H1 (cell line): Measurements from ENCODE around the gene ACTL7A.

Experiments
- CBX8 ChIP-seq: fragments of 300-800, 300-1000 bp; sonication (generic); IDR thresholded peaks from 2 replicates; pipeline ENCODE4 v1.7.1; 2016; ENCODE audit warnings: low read depth, low read length, borderline replicate concordance
- CREB1 ChIP-seq: IDR thresholded peaks from 2 replicates; pipeline ENCODE4 v1.6.1; 2012; ENCODE audit warnings: inconsistent platforms
- EZH2 ChIP-seq: fragments of 200-600 bp; sonication (generic); IDR thresholded peaks from 2 replicates; pipeline ENCODE4 v1.7.1; 2012; ENCODE audit warnings: low read depth, mild to moderate bottlenecking, moderate library complexity, low read length, inconsistent platforms; ENCODE audit not compliant: severe bottlenecking
- PHF8 ChIP-seq: fragments of 200-600 bp; sonication (generic); conservative IDR thresholded peaks from 2 replicates; pipeline ENCODE4 v1.7.1; 2012; ENCODE audit warnings: low read depth, mild to moderate bottlenecking, inconsistent platforms, low read length, moderate library complexity
- POLR2AphosphoS5 ChIP-seq: IDR thresholded peaks from 2 replicates; pipeline ENCODE4 v1.6.1; 2011; ENCODE audit warnings: low read depth, low read length
- RAD21 ChIP-seq, 2 experiments: IDR thresholded peaks in 1 of 2; conservative IDR thresholded peaks in 1 of 2; 2 replicates each; pipeline ENCODE4 v1.6.1; 2011; ENCODE audit warnings: low read depth in 2 of 2, low read length in 2 of 2, improper control_type of control experiment in 1 of 2, inconsistent platforms in 1 of 2, mild to moderate bottlenecking in 1 of 2, moderate library complexity in 1 of 2
- TF ChIP-seq, protein P1 (sequence below), 3 experiments: IDR thresholded peaks; 1 replicate in 2 of 3; 2 replicates in 1 of 3; pipeline versions ENCODE4 v1.5.1 to v1.6.1; 2011; ENCODE audit warnings: low read length in 3 of 3, mild to moderate bottlenecking in 3 of 3, inconsistent platforms in 2 of 3, low read depth in 1 of 3, moderate library complexity in 1 of 3; ENCODE audit not compliant: insufficient read depth in 1 of 3; ENCODE audit errors: control extremely low read depth in 1 of 3

DNA sequence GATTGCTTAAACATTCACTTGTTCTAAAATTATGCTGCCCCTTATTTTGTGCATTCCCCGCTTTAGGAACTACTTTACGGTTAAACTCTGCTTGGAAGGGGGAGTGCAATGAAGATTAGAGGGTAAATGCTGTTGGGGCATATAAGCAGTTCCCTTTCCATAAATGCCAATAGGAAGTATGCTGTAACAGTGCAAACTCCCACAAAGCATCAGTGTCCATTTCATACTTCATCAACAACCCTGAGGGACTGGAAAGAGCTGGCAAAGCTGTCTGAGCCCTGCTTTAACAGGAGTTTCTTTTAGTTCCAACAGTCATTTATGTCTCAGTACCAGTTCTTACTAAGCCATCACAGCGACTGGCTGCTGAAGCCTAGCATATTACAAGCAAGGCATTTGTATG is 1.8 kb downstream of the ACTL7A start:
- TF ChIP-seq PHF8: no peak
- no peak for TF ChIP-seq CBX8
- TF ChIP-seq RAD21 (IDR thresholded peaks at IDR 0.05 in 1 of 2, conservative IDR thresholded peaks at IDR 0.05 in 1 of 2; ENCODE audit: low read depth in 2 of 2, low read length in 2 of 2): no peak
- TF ChIP-seq CREB1: no peak
- TF ChIP-seq EZH2: no peak
- TF ChIP-seq, protein P1, sequence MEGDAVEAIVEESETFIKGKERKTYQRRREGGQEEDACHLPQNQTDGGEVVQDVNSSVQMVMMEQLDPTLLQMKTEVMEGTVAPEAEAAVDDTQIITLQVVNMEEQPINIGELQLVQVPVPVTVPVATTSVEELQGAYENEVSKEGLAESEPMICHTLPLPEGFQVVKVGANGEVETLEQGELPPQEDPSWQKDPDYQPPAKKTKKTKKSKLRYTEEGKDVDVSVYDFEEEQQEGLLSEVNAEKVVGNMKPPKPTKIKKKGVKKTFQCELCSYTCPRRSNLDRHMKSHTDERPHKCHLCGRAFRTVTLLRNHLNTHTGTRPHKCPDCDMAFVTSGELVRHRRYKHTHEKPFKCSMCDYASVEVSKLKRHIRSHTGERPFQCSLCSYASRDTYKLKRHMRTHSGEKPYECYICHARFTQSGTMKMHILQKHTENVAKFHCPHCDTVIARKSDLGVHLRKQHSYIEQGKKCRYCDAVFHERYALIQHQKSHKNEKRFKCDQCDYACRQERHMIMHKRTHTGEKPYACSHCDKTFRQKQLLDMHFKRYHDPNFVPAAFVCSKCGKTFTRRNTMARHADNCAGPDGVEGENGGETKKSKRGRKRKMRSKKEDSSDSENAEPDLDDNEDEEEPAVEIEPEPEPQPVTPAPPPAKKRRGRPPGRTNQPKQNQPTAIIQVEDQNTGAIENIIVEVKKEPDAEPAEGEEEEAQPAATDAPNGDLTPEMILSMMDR (IDR thresholded peaks at IDR 0.05; ENCODE audit: control extremely low read depth in 1 of 3, insufficient read depth in 1 of 3, low read depth in 1 of 3, low read length in 3 of 3): no peak
- TF ChIP-seq POLR2AphosphoS5: no peak
